ENCODE measurements around the gene FMO4. TPM values are rescaled to one million over a fixed set of nuclear protein-coding genes. Genes with fewer than 3 reads are reported as not detected.
"Not testable (repeated sequence)": the region's sequence is repeated elsewhere in the genome, so short reads cannot be mapped to it uniquely, and the experiment has no call there.

Gene FMO4
- total RNA-seq, 1 experiment from 2014 or later, result 2.6 TPM

DNA sequence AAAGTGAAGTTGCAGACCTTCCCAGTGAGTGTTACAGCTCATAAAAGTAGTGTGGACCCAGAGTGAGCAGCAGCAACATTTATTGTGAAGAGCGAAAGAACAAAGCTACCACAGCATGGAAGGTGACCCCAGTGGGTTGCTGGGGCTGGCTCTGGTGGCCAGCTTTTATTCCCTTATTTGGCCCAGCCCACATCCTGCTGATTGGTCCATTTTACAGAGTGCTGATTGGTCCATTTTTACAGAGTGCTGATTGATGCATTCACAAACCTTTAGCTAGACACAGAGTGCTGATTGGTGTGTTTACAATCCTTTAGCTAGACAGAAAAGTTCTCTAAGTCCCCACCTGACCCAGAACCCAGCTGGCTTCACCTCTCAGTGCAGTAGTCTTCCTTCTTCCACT, 76.8 kb downstream of the FMO4 start:
- not testable (repeated sequence) for H3K27me3 ChIP-seq (ENCODE audit: control insufficient read depth, insufficient read depth, low read length); H3K36me3 ChIP-seq (replicated peaks; ENCODE audit: control insufficient read depth, insufficient read depth, low read length)

More for the DNA sequence above, 76.8 kb downstream of the FMO4 start:
- not testable (repeated sequence) for DNase-seq; H3K4me3 ChIP-seq (ENCODE audit: insufficient read depth, low read depth, low read length)

Other genes starting within 250 kb of the FMO4 start
- not detected in 2 replicates for gene FMO3, start 223.3 kb upstream of the FMO4 start, total RNA-seq (2014; rRNA removed; shearing (Covaris generic))
- 0.03 TPM in 1 of 2 replicates, not detected in the other for gene FMO2, start 128.9 kb upstream of the FMO4 start, total RNA-seq (2014; rRNA removed; shearing (Covaris generic))
- gene FMO1, start 65.7 kb upstream of the FMO4 start, total RNA-seq (2014; rRNA removed; shearing (Covaris generic)), result not detected in 2 replicates
- 68.7 and 107 TPM in 2 replicates for gene PRRC2C, start 171.3 kb downstream of the FMO4 start, total RNA-seq (2014; rRNA removed; shearing (Covaris generic))